GM19452 (cell line): ENCODE data around the gene KLHL30.
A peak's percentile ranks its signal among the peaks of the same experiment; 100 is the strongest.
"Not testable (repeated sequence)": the region's sequence is repeated elsewhere in the genome, so short reads cannot be mapped to it uniquely, and the experiment has no call there.

Experiments
- ATAC-seq: cut with Tn5 transposase; IDR thresholded peaks from one replicate; pipeline ENCODE4 v1.9.1; 2021; ENCODE audit not compliant: unreplicated experiment

KLHL30 gene

GRCh38 chr2:238101891-238102841 lies 36.3 kb upstream of the KLHL30 start:
- no peak for ATAC-seq

GRCh38 chr2:238102865-238103264 lies 35.6 kb upstream of the KLHL30 start:
- ATAC-seq: no peak

GRCh38 chr2:238103465-238104225 lies 34.8 kb upstream of the KLHL30 start:
- ATAC-seq: no peak

GRCh38 chr2:238104226-238104690 lies 34.2 kb upstream of the KLHL30 start:
- ATAC-seq: no peak

GRCh38 chr2:238104691-238105371 lies 33.6 kb upstream of the KLHL30 start:
- no peak for ATAC-seq

GRCh38 chr2:238105506-238106338 lies 32.7 kb upstream of the KLHL30 start:
- no peak for ATAC-seq

- no peak for ATAC-seq
These were observed 32.1 kb upstream of the KLHL30 start for GRCh38 chr2:238106339-238106697.

GRCh38 chr2:238106698-238107524 lies 31.6 kb upstream of the KLHL30 start:
- no peak for ATAC-seq

GRCh38 chr2:238107525-238108422 lies 30.7 kb upstream of the KLHL30 start:
- peak; percentile 71 for ATAC-seq

GRCh38 chr2:238108423-238109183 lies 29.9 kb upstream of the KLHL30 start:
- peak; percentile 53 for ATAC-seq

- ATAC-seq: no peak
These were observed 24.9 kb upstream of the KLHL30 start for GRCh38 chr2:238113611-238114010.

GRCh38 chr2:238114331-238114841 lies 24.1 kb upstream of the KLHL30 start:
- ATAC-seq: no peak

- no peak for ATAC-seq
These were observed 23.4 kb upstream of the KLHL30 start for GRCh38 chr2:238114851-238115660.

- not testable (repeated sequence) for ATAC-seq
These were observed 22.8 kb upstream of the KLHL30 start for GRCh38 chr2:238115709-238116108.

- no peak for ATAC-seq
These were observed 21.9 kb upstream of the KLHL30 start for GRCh38 chr2:238116298-238117198.
